Fibroblast of mammary gland (primary cell): Measurements from ENCODE around the gene FAM184B.

Experiments
- DNase-seq: peaks from one replicate; pipeline ENCODE4 v3.0.0-alpha.2; 2010; ENCODE audit warnings: low read depth
- H3K4me3 ChIP-seq: 2 replicates; pipeline ENCODE4 v1.5.1; 2011; ENCODE audit warnings: low read depth, mild to moderate bottlenecking, low read length, moderate library complexity; ENCODE audit not compliant: control insufficient read depth
- TF ChIP-seq, protein P1 (sequence below): conservative IDR thresholded peaks from 2 replicates; pipeline ENCODE4 v1.5.1; 2011; ENCODE audit warnings: low read depth, low read length, inconsistent platforms; ENCODE audit not compliant: control insufficient read depth, insufficient read depth

Gene FAM184B

DNA sequence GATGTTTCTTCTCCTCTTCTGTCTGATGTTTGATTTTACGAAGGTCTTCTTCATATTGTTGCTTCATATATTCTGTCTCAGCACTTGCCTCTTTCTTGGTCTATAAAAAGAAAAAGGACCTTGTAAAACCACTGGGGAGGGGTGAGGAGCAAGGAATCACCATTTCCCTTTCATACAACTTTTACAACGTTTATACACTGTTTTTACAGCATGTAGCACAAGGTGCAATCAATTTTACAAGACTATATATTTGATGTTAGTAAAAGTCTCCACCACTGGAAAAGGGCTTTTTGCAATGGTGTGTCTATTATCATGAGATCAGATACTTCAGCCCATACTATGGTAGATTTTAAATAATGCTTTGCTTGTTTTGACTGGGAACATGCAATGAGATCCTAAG is 76.3 kb downstream of the FAM184B start:
- no peak for DNase-seq
- no peak overlapping the region for H3K4me3 ChIP-seq
- TF ChIP-seq, protein P1, sequence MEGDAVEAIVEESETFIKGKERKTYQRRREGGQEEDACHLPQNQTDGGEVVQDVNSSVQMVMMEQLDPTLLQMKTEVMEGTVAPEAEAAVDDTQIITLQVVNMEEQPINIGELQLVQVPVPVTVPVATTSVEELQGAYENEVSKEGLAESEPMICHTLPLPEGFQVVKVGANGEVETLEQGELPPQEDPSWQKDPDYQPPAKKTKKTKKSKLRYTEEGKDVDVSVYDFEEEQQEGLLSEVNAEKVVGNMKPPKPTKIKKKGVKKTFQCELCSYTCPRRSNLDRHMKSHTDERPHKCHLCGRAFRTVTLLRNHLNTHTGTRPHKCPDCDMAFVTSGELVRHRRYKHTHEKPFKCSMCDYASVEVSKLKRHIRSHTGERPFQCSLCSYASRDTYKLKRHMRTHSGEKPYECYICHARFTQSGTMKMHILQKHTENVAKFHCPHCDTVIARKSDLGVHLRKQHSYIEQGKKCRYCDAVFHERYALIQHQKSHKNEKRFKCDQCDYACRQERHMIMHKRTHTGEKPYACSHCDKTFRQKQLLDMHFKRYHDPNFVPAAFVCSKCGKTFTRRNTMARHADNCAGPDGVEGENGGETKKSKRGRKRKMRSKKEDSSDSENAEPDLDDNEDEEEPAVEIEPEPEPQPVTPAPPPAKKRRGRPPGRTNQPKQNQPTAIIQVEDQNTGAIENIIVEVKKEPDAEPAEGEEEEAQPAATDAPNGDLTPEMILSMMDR = no peak

DNA sequence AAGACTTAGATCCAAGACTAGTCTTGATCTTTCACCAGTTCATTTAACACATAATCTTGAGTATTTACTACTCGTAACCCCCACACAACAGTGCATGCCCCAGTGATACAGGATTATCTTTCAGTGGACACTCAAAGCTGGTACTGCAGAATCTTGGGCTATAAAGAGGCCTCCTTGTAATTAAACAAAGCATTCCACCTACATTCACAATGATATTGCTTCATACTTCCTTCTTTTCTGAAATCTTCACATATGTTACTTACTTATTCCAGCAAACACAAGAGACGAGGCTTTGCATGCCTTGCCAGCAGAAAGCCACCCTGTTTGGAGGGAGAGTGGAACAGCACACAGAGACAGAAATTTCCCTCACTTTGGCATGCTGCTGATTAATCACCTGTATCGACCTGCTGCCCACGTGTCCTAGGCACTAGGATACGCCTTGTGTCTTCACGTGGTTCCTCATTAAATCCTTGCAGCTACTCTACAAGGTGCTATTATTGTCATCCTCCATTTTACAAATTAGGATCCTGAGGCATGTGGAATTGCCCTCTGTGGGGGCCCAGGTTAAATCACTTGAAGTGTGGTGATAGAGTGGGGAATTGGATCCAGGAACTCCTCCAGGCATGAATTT is 77.3 kb downstream of the FAM184B start:
- no peak for DNase-seq
- H3K4me3 ChIP-seq = no peak overlapping the region
- TF ChIP-seq, protein P1 = no peak

DNA sequence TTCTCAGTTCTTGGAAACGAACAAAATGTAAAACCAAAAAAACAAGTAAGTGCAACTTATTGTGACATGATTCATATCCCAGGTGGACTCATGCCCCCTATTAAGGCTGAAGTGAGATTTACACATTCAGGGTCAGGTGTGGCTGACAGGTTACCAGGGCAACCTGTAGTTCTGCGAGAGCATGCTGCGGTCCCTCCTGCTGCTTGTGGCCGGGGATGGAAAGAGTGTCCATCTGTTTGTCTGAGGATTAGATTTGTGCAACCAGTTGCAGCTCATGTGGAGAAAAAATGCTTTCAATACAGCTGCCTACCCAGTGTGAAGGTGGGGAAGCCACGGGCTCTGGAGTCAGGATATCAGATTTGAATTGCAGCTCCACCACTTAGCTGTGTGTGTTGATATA is 78.8 kb downstream of the FAM184B start:
- no peak overlapping the region for H3K4me3 ChIP-seq
- no peak for DNase-seq
- TF ChIP-seq, protein P1 = no peak

DNA sequence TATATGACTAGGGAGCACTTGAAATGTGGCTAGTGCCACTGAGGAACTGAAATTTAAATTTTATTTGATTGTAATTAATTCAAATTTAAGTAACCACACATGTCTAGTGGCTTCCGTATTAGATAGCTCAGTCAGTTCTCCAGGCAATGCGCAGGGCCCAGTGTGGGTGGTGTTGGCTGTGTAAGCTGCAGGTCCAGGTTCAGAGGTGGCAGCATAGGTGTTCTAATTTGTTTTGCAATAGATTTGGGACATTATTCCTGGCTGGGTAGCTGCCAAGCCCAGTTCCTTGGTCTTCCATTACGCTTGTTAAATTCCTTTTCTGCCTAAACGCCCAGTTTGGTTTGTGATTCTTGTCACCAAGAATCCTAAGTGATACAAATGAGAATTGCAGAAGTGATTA is 79.5 kb downstream of the FAM184B start:
- TF ChIP-seq, protein P1 = no peak
- no peak overlapping the region for H3K4me3 ChIP-seq
- no peak for DNase-seq

DNA sequence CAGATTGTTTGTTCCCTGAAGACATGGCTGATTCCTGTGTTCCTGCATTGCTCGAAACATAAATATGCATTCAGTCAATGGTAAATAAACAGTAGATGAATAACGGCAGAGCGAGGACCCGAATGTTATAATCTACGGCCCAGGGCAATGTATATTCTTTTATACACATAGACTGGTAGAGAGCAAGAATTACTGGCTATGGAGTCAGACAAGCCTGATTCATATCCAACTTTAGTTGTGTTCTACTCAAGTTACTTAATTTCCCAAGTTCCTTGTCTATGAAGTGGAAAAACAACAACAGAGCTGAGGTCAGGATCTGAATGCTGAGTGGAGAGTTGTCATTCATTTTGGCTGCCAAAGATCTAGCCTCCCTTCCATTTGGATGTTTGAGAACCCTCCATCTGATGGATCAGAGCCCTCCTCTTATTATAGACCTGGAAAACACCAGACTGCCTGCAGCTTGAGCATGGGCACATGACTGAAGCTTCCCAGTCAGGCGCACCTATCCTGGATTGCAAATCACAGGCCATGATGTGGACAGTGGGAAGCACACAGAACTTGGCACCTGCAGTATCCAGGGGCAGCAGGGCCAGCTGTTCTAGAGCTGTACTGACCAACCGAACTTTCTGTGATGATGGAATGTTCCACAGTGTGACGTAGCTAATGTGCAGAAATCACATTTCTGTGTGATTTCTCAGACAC is 80.1 kb downstream of the FAM184B start:
- H3K4me3 ChIP-seq = no peak overlapping the region
- no peak for DNase-seq

DNA sequence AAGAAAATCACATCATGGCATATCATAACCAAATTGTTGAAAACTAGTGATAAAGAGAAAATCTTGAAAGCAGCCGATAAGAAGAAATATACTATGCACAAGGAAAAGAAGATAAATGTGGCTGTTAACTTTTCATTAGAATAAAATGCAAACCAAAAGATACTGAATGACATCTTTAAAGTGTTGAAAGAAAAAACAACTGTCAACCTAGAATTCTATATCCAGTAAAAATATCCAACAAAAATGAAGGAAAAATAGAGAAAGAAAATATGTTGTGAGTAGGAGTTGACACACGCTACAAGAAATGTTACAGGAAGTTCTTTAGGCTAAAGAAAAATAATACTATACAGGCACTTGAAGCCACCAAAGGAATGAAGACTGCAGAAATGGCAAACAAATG is 82.0 kb downstream of the FAM184B start:
- H3K4me3 ChIP-seq = no peak overlapping the region
- TF ChIP-seq, protein P1 = no peak
- DNase-seq = no peak

More for the DNA sequence above, 80.1 kb downstream of the FAM184B start:
- TF ChIP-seq, protein P1 = no peak
